GM18907 (cell line): Measurements from ENCODE around the gene CSNK2B.

Experiments used
- ATAC-seq: cut with Tn5 transposase; IDR thresholded peaks from one replicate; pipeline ENCODE4 v1.9.1; 2021; ENCODE audit warnings: mild to moderate bottlenecking, moderate library complexity; ENCODE audit not compliant: unreplicated experiment

Gene CSNK2B

DNA sequence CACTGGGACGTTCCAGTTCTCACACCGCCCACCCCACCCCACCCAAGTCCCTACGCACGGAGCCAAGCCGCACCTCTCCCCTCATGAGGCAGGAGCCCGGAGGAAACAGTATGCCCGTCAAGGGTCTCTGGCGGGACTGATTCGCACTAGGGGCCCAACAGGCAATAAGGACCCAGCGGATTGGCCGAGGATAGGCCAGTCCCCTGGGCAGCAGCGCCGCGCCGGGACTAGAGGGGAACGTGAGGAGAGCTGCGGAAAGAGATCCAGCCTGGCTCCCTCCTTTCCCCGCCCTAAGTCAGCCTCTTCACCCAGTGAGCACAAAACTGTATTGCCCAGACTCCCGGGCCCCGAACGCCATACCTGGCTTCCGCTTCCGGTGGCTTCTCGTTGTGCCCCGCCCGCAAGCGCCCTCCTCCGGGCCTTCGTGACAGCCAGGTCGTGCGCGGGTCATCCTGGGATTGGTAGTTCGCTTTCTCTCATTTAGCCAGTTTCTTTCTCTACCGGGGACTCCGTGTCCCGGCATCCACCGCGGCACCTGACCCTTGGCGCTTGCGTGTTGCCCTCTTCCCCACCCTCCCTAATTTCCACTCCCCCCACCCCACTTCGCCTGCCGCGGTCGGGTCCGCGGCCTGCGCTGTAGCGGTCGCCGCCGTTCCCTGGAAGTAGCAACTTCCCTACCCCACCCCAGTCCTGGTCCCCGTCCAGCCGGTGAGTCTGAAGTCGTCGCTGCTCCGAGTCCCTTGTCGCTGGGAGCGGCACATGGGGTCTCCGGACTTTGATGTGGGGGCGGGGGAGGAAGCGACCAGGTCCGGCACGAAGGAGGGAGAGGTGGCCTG lies at the start of gene CSNK2B:
Gene CSNK2B (plus strand): TSS at position 580 of the 836 bp plus-strand sequence. CDS start 752 bp downstream, outside the sequence.
- ATAC-seq = peak; percentile 81

DNA sequence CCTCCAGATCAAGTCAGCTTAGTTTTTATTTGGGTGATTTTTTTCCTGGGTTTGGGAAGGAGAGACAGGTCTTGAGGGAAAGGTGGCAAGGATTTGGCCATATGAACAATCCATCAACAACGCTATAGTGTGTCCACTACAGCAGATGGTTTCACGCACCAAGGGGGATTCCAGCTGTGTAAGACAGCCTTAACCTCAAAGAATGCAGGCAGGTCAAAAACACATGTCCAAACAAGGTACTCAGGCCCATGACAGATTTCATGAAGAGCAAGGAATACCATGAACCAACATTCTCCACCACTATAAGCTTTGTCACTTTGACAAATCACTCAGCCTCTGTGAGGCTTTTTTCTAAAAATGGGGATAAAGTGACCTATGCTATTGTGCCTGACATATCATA lies 48.9 kb upstream of the CSNK2B start:
- no peak for ATAC-seq

GRCh38 chr6:31619805-31620585 lies 45.9 kb upstream of the CSNK2B start:
- peak; percentile 83 for ATAC-seq

GRCh38 chr6:31620586-31621319 lies 45.1 kb upstream of the CSNK2B start, which contains the start of gene PRRC2A:
Gene PRRC2A, plus strand, starts transcription at chr6:31620715. Its CDS starts 2,075 bp downstream, at chr6:31622790.
- ATAC-seq = peak; percentile 66

DNA sequence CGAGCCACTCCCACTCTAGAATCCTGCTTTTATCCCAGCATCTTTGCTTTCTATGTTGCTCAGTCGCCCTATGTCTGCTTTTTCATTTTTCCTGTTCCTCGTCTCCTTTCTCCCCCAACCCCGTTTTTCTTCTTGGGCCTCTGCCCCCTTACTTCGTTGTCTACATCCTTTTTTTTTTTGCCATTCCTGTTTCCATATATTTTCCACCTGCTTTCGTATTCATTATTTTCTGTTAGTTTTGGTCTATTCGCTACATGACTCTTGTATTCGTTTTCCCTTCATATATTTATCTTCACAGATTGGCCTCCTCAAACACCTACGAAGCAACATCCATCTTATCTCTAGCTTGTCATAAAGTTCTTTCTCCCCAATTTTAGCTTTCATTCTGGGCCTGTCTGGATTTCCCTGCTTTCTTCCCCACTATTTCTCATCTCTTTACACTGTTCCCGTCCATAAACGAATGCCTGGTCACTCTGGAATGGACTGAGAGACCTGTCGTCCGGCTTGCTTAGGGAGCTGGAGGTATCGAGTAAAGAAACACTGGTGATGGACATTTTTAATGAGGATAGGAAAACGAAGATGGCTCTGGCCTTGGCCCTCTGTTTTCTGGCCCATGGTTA lies 44.5 kb upstream of the CSNK2B start:
- ATAC-seq = no peak

DNA sequence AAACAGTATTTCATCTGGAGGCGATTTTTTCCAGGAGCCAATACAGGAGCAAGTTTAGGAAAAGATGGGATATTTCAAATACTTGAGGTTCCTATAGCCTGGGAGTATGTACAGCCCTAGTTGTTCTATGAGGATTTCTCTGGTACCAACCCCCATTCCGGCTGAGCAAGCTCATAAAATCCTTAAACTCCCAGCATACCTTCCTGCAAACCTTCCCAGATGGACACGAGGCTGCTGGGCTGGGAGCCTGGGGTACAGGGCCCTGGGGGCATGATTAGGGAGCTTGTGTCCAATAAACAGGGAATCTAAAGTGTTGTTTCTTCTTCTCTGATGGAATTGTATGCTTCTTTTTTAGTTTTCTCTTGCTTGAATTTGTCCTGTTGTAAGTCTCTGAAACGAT lies 43.9 kb upstream of the CSNK2B start:
- ATAC-seq = no peak

GRCh38 chr6:31622684-31623091 lies 43.2 kb upstream of the CSNK2B start:
- no peak for ATAC-seq

GRCh38 chr6:31624070-31624469 lies 41.8 kb upstream of the CSNK2B start:
- no peak for ATAC-seq

GRCh38 chr6:31626952-31627351 lies 38.9 kb upstream of the CSNK2B start:
- ATAC-seq = no peak

DNA sequence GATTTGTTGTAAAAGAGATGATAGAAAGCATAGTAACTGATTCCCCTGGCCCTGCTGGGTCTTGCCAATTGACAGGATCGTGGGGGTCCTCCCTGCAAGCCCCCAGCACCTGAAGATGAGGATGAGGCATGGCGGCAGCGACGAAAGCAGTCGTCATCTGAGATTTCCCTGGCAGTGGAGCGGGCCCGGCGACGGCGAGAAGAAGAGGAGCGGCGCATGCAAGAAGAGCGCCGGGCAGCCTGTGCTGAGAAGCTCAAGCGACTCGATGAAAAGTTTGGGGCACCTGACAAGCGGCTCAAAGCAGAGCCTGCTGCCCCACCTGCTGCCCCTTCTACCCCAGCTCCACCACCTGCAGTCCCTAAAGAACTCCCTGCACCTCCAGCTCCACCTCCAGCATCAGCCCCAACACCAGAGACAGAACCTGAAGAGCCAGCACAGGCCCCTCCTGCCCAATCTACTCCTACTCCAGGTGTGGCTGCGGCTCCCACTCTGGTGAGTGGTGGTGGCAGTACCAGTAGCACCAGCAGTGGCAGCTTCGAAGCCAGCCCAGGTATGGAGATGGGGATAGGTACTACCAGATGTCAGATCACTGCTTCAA lies 38.1 kb upstream of the CSNK2B start:
- no peak for ATAC-seq

- ATAC-seq = no peak
Observed at GRCh38 chr6:31629014-31629413, 36.9 kb upstream of the CSNK2B start.

DNA sequence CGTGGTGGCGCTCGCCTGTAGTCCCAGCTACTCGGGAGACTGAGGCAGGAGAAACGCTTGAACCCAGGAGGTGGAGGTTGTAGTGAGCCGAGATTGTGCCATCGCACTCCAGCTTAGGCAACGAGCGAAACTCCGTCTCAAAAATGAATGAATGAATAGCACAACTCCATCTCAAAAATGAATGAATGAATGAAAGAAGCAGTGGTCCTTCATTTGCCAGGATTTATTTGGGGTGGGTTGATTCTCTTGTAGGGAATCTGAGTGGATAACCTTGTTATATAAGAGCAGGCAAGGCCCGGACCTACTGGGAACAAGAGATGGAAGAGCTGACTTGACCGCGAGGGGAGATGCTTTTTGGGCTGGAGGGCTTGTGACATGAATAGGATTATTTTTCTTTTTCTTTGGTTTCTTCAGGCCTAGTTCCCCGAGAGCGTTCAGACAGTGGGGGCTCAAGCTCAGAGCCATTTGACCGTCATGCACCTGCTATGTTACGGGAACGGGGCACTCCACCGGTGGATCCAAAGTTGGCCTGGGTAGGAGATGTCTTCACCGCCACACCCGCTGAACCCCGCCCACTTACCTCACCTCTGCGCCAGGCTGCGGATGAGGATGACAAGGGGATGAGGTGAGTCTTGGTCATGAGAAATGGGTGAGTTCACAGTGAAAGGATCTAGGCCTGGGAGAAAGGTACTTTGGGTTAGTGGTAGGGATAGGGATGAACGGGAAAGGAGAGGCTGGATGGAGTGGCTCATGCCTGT lies 35.5 kb upstream of the CSNK2B start:
- ATAC-seq = no peak

DNA sequence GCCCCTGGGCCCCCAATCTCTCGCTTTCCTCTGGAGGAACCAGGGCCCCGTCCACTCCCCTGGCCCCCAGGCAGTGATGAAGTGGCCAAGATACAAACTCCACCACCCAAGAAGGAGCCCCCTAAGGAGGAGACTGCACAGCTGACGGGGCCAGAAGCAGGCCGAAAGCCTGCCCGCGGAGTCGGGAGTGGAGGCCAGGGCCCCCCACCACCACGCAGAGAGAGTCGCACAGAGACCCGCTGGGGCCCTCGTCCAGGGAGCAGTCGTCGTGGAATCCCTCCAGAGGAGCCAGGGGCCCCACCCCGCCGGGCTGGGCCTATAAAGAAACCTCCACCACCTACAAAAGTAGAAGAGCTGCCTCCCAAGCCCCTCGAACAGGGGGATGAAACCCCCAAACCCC lies 34.7 kb upstream of the CSNK2B start:
- no peak for ATAC-seq

DNA sequence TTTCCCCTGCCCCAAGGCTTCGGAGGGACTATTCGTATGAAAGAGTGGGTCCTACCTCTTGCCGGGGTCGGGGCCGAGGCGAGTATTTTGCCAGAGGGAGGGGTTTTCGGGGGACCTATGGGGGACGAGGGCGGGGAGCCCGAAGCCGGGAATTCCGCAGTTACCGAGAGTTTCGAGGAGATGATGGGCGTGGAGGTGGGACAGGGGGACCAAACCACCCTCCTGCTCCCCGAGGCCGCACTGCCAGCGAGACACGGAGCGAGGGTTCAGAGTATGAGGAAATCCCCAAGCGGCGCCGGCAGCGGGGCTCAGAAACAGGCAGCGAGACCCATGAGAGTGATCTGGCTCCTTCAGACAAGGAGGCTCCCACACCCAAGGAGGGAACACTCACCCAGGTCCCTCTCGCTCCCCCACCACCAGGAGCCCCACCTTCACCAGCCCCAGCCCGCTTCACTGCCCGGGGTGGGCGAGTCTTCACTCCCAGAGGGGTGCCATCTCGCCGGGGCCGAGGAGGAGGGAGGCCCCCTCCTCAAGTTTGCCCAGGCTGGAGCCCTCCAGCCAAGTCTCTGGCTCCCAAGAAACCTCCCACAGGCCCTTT lies 34.1 kb upstream of the CSNK2B start:
- ATAC-seq = no peak

GRCh38 chr6:31632279-31632946 lies 33.5 kb upstream of the CSNK2B start:
- no peak for ATAC-seq

DNA sequence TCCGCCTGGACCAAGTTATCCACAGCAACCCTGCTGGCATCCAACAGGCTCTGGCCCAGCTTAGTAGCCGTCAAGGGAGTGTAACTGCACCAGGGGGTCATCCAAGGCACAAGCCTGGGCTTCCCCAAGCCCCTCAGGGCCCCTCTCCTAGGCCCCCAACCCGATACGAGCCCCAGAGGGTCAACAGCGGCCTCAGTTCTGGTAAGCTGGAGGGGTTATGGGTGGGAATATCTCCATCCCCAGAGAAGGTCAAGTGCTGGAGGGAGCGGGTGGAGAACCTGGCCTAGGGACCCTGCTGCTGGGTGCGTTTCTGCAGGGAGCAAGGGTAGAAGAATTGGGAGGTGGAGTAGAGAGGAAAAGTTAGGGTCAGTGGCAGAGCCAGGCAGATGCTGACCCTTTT lies 32.4 kb upstream of the CSNK2B start:
- ATAC-seq = no peak

DNA sequence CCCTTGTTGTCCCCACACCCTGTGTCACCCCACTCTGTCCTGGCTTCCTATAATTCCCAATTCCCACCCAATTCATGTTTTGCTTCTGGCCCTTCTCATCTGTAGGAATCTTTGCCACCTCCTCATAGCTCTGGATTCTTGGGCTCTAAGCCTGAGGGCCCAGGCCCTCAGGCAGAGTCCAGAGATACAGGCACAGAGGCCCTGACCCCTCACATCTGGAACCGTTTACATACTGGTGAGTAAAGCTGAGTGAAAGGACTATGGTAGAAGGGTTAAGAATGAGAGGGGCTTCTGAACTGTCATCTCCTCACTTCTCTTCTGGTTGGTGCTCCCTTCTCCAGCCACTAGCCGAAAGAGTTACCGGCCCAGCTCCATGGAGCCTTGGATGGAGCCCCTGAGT lies 31.7 kb upstream of the CSNK2B start:
- ATAC-seq = no peak

- no peak for ATAC-seq
Observed at GRCh38 chr6:31634969-31635575, 30.8 kb upstream of the CSNK2B start.
